CD4-positive, alpha-beta memory T cell (primary cell): Measurements from ENCODE around the gene PLEK. TPM values are rescaled to one million over a fixed set of nuclear protein-coding genes. Genes with fewer than 3 reads are reported as not detected.

Source experiments
- polyA plus RNA-seq, 2 donors: library from polyadenylated mRNA; unstranded; fragments of 300-500 nt; fragmentation: Illumina TruSeq; gene quantifications; one replicate each; pipeline ENCODE4 v1.2.3, GENCODE V29; 2021
- total RNA-seq, 2 experiments: library from RNA; stranded (reverse); gene quantifications; one replicate each; pipeline ENCODE4 v1.2.3, GENCODE V29; 2021

The PLEK gene
- total and polyA plus RNA-seq, 4 experiments from 2014 or later: 5.7 to 10.7 (median 8.2) TPM

Other genes with a start within 250 kb of the PLEK start
- 10 to 100 TPM in 1 of 2 experiments, 1 to 10 TPM in 1; 8.7 to 11.3 TPM for gene PNO1, start 207.4 kb upstream of the PLEK start, total RNA-seq
- 10 to 100 TPM; 18.9 to 26.1 TPM for gene PNO1, start 207.4 kb upstream of the PLEK start, polyA plus RNA-seq
- 10 to 100 TPM; 74.8 to 76.8 TPM for gene PPP3R1, start 112.8 kb upstream of the PLEK start, total RNA-seq
- 1 to 10 TPM; 3.9 to 5.4 TPM for gene PPP3R1, start 112.8 kb upstream of the PLEK start, polyA plus RNA-seq
- gene CNRIP1, start 45.3 kb upstream of the PLEK start, total RNA-seq: under 1 TPM in 1 of 2 experiments, not detected in 1; 0.29 TPM
- not detected for gene CNRIP1, start 45.3 kb upstream of the PLEK start, polyA plus RNA-seq
- 1 to 10 TPM; 6.4 to 6.5 TPM for gene FBXO48, start 102.0 kb downstream of the PLEK start, total RNA-seq
- 1 to 10 TPM in 1 of 2 donors, under 1 TPM in 1; 0.67 to 1.2 TPM for gene FBXO48, start 102.0 kb downstream of the PLEK start, polyA plus RNA-seq
- 1 to 10 TPM; 8.2 to 9.5 TPM for gene APLF, start 102.3 kb downstream of the PLEK start, total RNA-seq
- 1 to 10 TPM; 2.9 to 3.2 TPM for gene APLF, start 102.3 kb downstream of the PLEK start, polyA plus RNA-seq